ENCODE measurements around the gene TPM1. TPM values are rescaled to one million over a fixed set of nuclear protein-coding genes. Genes with fewer than 3 reads are reported as not detected.
A peak's percentile ranks its signal among the peaks of the same experiment; 100 is the strongest.
"Not testable (repeated sequence)": the region's sequence is repeated elsewhere in the genome, so short reads cannot be mapped to it uniquely, and the experiment has no call there.

Gene TPM1
- total RNA-seq = 1,000 to 10,000 TPM in 1 of 4 donors, 100 to 1,000 TPM in 3; 656 to 1,383 (median 909) TPM

DNA sequence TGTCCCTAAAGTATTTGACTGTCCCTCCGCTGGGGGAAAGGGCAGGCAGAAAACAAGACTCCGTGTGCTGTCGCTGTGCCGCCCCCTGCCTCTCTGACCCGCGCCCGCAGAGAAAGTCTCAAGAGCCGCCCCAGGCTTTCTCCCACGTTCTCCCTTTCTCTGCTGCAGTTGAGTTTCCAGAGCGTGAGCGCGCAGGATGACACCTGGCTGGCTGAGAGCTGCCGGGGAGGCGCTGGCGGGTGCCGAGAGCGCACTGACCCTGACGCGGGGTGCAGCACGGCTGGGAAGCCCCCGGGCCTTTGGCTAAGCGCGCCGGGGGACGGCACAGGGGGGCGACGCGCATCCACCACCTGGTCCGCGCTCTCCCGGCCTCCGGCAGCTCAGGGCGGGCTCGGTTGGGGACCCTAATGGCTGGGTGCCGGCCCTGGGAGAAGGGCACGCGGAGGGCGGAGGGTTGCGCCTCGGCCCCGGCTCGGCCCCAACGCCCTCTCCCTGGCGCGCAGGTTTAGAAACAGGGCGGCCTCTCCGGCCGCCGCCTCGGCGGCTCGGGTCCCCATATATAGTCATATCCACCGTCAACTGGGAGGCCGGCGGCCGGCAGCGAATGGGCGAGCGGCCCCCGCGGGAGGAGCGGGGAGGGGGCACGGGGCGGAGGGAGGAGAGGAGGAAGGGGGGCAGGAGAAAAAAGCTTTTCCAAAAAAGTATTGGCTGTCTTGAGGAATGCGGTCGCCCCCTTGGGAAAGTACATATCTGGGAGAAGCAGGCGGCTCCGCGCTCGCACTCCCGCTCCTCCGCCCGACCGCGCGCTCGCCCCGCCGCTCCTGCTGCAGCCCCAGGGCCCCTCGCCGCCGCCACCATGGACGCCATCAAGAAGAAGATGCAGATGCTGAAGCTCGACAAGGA is at the start of gene TPM1:
Gene TPM1 (plus strand): TSS at position 774 of the 903 bp plus-strand sequence. CDS start 83 bp downstream, at position 857.
- TF ChIP-seq, protein P1, sequence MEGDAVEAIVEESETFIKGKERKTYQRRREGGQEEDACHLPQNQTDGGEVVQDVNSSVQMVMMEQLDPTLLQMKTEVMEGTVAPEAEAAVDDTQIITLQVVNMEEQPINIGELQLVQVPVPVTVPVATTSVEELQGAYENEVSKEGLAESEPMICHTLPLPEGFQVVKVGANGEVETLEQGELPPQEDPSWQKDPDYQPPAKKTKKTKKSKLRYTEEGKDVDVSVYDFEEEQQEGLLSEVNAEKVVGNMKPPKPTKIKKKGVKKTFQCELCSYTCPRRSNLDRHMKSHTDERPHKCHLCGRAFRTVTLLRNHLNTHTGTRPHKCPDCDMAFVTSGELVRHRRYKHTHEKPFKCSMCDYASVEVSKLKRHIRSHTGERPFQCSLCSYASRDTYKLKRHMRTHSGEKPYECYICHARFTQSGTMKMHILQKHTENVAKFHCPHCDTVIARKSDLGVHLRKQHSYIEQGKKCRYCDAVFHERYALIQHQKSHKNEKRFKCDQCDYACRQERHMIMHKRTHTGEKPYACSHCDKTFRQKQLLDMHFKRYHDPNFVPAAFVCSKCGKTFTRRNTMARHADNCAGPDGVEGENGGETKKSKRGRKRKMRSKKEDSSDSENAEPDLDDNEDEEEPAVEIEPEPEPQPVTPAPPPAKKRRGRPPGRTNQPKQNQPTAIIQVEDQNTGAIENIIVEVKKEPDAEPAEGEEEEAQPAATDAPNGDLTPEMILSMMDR (IDR thresholded peaks at IDR 0.05 in 4 of 5, conservative IDR thresholded peaks at IDR 0.05 in 1 of 5) = peak in 1 of 5 experiments; percentile 24
- TF ChIP-seq POLR2A (IDR thresholded peaks at IDR 0.05) = peak; percentile 71 to 76
- H3K4me1 ChIP-seq = peaks cover 29 to 37% of the 10 kb centered on the region in 2 donors
- peaks cover 0 to 28% (median 6%) of the 10 kb centered on the region in 3 donors for H3K27me3 ChIP-seq
- no peaks in the 10 kb centered on the region for H3K36me3 ChIP-seq
- intact Hi-C loops (cut with DNase I; ENCODE audit: low total_unique reads) (loop anchor here (2.0 to 10.0 kb wide), 3 partner anchors 113 to 463 kb away; partner anchors contain the start of genes RPS27L and USP3), in situ Hi-C loops (cut with MboI; ENCODE audit: low sequenced_read_pairs in 4 of 4) (no loop called here)
- H3K4me3 ChIP-seq = peak within 1 kb of the TSS; percentile 71 to 93 (median 83)
- H3K9me3 ChIP-seq = no peaks in the 10 kb centered on the region
- DNase-seq = peak; percentile 63 to 83
- peak; percentile 70 to 71 for ATAC-seq
- H3K27ac ChIP-seq = peak within 1 kb of the TSS; percentile 86 to 96 (median 91)

GRCh38 chr15:62993066-62993465 is 49.5 kb upstream of the TPM1 start:
- H3K4me3 ChIP-seq = no peak overlapping the region
- no peak for DNase-seq
- in situ Hi-C loops (cut with MboI; ENCODE audit: low sequenced_read_pairs in 4 of 4) = no loop called here
- no peaks in the 10 kb centered on the region for H3K27me3 ChIP-seq
- TF ChIP-seq, protein P1 (IDR thresholded peaks at IDR 0.05 in 4 of 5, conservative IDR thresholded peaks at IDR 0.05 in 1 of 5) = no peak
- TF ChIP-seq POLR2A (IDR thresholded peaks at IDR 0.05) = no peak
- intact Hi-C loops (cut with DNase I; ENCODE audit: low total_unique reads) = no loop called here
- no peak for ATAC-seq
- H3K36me3 ChIP-seq = no peaks in the 10 kb centered on the region
- H3K4me1 ChIP-seq = no peaks in the 10 kb centered on the region
- H3K27ac ChIP-seq = no peak overlapping the region
- no peaks in the 10 kb centered on the region for H3K9me3 ChIP-seq

- H3K36me3 ChIP-seq; ATAC-seq; in situ Hi-C loops (cut with MboI; ENCODE audit: low sequenced_read_pairs in 4 of 4); H3K27ac ChIP-seq; DNase-seq; H3K4me3 ChIP-seq; intact Hi-C loops (cut with DNase I; ENCODE audit: low total_unique reads); H3K4me1 ChIP-seq; H3K27me3 ChIP-seq; H3K9me3 ChIP-seq: not testable (repeated sequence)
Measured at GRCh38 chr15:62993632-62994031, 48.9 kb upstream of the TPM1 start.

DNA sequence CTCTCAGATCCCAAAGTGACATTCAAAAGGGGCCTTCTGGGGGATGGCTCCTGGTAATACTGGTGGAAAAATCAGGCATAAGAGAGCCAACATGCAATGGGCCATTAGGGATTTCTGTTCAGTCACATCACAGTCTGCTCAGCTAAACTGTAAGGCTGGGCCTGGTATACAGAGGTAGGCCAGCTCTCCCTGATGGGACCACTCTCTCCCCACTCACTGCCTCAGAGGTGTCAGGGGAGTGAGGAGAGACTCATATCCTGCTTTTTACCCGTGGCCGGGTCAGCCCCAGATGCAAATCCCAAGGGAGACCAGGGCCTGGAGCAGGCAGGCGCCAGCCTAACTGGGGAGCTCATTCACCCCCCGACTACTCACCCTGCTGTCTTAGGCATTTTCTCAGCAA is 48.1 kb upstream of the TPM1 start:
- no peak for ATAC-seq
- no peak for DNase-seq
- no peak for TF ChIP-seq POLR2A (IDR thresholded peaks at IDR 0.05)
- TF ChIP-seq, protein P1 (IDR thresholded peaks at IDR 0.05 in 4 of 5, conservative IDR thresholded peaks at IDR 0.05 in 1 of 5) = no peak
- intact Hi-C loops (cut with DNase I; ENCODE audit: low total_unique reads) = no loop called here
- Histone ChIP-seq H3K9me3 (no peaks in the 10 kb centered on the region), H3K36me3 (no peaks in the 10 kb centered on the region), H3K4me3 (no peak overlapping the region), H3K27ac (no peak overlapping the region), H3K27me3 (no peaks in the 10 kb centered on the region), H3K4me1 (no peaks in the 10 kb centered on the region)
- in situ Hi-C loops (cut with MboI; ENCODE audit: low sequenced_read_pairs in 4 of 4) = no loop called here

DNA sequence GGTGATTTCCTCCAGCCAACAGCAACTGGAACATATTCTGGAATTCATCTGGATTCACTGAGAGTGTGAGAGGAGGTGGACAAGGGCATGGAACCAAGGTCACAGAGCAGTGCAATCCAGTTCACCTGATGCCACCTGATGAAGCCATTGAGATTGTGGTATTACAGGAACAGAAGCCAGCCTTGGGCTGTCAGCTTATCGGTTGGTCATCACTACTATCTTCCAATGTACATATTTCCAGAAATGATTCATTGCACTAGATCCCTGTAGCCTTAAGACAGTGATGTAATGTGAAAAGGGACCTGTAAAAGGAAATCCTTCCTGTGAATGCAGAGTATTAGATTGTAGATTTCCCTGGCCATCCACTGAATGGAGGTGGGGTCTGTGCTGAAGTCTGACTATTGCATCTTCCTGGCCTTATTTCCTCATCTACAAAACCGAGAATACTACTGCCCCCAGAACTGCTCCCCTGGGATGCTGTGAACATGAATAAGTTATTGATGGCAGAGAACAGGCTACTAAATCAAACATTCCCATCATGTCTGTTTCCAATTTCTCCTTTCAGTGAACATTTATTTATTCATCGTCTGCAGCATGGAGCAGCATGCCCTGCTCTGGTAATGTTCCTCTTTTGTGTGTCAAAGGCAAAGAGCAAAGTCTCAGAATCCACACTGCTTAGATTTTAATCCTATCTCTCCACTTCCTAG is 47.4 kb upstream of the TPM1 start:
- no peak for ATAC-seq

More for the DNA sequence above, 47.4 kb upstream of the TPM1 start:
- no peak for DNase-seq
- H3K4me1 ChIP-seq = no peaks in the 10 kb centered on the region
- in situ Hi-C loops (cut with MboI; ENCODE audit: low sequenced_read_pairs in 4 of 4) (no loop called here), intact Hi-C loops (cut with DNase I; ENCODE audit: low total_unique reads) (no loop called here)
- H3K36me3 ChIP-seq = no peaks in the 10 kb centered on the region
- TF ChIP-seq POLR2A (IDR thresholded peaks at IDR 0.05) = no peak
- TF ChIP-seq, protein P1 (IDR thresholded peaks at IDR 0.05 in 4 of 5, conservative IDR thresholded peaks at IDR 0.05 in 1 of 5) = no peak
- no peaks in the 10 kb centered on the region for H3K9me3 ChIP-seq
- H3K27ac ChIP-seq = no peak overlapping the region
- H3K27me3 ChIP-seq = no peaks in the 10 kb centered on the region
- no peak overlapping the region for H3K4me3 ChIP-seq

Data from gastrocnemius medialis (tissue), 4 donors.